Neutrophil (primary cell): ENCODE data around the gene GSG1L.

Experiments used
- H3K27ac ChIP-seq: fragments of 200-600 bp; sonication (generic); 2 replicates; pipeline ENCODE4 v1.5.1; 2016; ENCODE audit warnings: mild to moderate bottlenecking, moderate library complexity
- H3K27me3 ChIP-seq: fragments of 200-600 bp; sonication (generic); 2 replicates; pipeline ENCODE4 v1.6.0; 2016; ENCODE audit warnings: mild to moderate bottlenecking
- H3K36me3 ChIP-seq: fragments of 200-600 bp; sonication (generic); 2 replicates; pipeline ENCODE4 v1.5.1; 2017
- H3K4me1 ChIP-seq, 2 experiments: fragments of 200-600 bp in 1 of 2; sonication (generic) in 1 of 2; 1 replicate in 1 of 2; 2 replicates in 1 of 2; pipeline versions ENCODE4 v1.5.1 to v1.6.1; 2013 to 2016; ENCODE audit warnings: low read depth in 1 of 2, low read length in 1 of 2, mild to moderate bottlenecking in 1 of 2, moderate library complexity in 1 of 2; ENCODE audit not compliant: control insufficient read depth in 1 of 2, insufficient read depth in 1 of 2
- H3K4me3 ChIP-seq, 2 experiments: fragments of 200-600 bp in 1 of 2; sonication (generic) in 1 of 2; 1 replicate in 1 of 2; 2 replicates in 1 of 2; pipeline ENCODE4 v1.5.1; 2013 to 2016; ENCODE audit warnings: low read depth in 1 of 2, low read length in 1 of 2, mild to moderate bottlenecking in 1 of 2, moderate library complexity in 1 of 2
- H3K9me3 ChIP-seq: fragments of 200-600 bp; sonication (generic); 2 replicates; pipeline ENCODE4 v1.5.1; 2016
- CTCF ChIP-seq: fragments of 200-600 bp; sonication (generic); IDR thresholded peaks from 2 replicates; pipeline ENCODE4 v1.5.1; 2016; ENCODE audit warnings: antibody characterized with exemption

GSG1L gene

GRCh38 chr16:27774779-27775178 lies 288.7 kb downstream of the GSG1L start:
- no peak for TF ChIP-seq CTCF
- H3K9me3 ChIP-seq: no peaks in the 10 kb centered on the region
- H3K27me3 ChIP-seq: no peaks in the 10 kb centered on the region
- no peaks in the 10 kb centered on the region for H3K4me1 ChIP-seq
- H3K36me3 ChIP-seq: peaks cover 57% of the 10 kb centered on the region
- H3K27ac ChIP-seq: no peak overlapping the region
- H3K4me3 ChIP-seq: no peak overlapping the region

GRCh38 chr16:27773344-27773743 lies 290.2 kb downstream of the GSG1L start:
- TF ChIP-seq CTCF: no peak
- Histone ChIP-seq H3K4me1 (no peaks in the 10 kb centered on the region), H3K27me3 (no peaks in the 10 kb centered on the region)

GRCh38 chr16:27772093-27772825 lies 291.3 kb downstream of the GSG1L start:
- H3K4me1 ChIP-seq: no peaks in the 10 kb centered on the region
- no peak overlapping the region for H3K27ac ChIP-seq
- no peaks in the 10 kb centered on the region for H3K27me3 ChIP-seq
- TF ChIP-seq CTCF: no peak
- H3K4me3 ChIP-seq: no peak overlapping the region
- H3K9me3 ChIP-seq: no peaks in the 10 kb centered on the region
- peaks cover 55% of the 10 kb centered on the region for H3K36me3 ChIP-seq

More at GRCh38 chr16:27773344-27773743, 290.2 kb downstream of the GSG1L start:
- Histone ChIP-seq H3K27ac (no peak overlapping the region), H3K9me3 (no peaks in the 10 kb centered on the region), H3K4me3 (no peak overlapping the region), H3K36me3 (peaks cover 61% of the 10 kb centered on the region)

- H3K9me3 ChIP-seq: no peaks in the 10 kb centered on the region
- H3K27me3 ChIP-seq: no peaks in the 10 kb centered on the region
- no peak overlapping the region for H3K4me3 ChIP-seq
- TF ChIP-seq CTCF: no peak
- no peaks in the 10 kb centered on the region for H3K4me1 ChIP-seq
- H3K36me3 ChIP-seq: peaks cover 55% of the 10 kb centered on the region
- H3K27ac ChIP-seq: no peak overlapping the region
Observed at GRCh38 chr16:27771201-27771910, 292.2 kb downstream of the GSG1L start.

GRCh38 chr16:27770271-27771196 lies 293.0 kb downstream of the GSG1L start:
- Histone ChIP-seq H3K36me3 (peaks cover 57% of the 10 kb centered on the region), H3K4me1 (no peaks in the 10 kb centered on the region), H3K27ac (no peak overlapping the region), H3K4me3 (no peak overlapping the region), H3K27me3 (no peaks in the 10 kb centered on the region), H3K9me3 (no peaks in the 10 kb centered on the region)
- TF ChIP-seq CTCF: no peak
